K562 (cell line): ENCODE results near the gene RAB4B. TPM values are rescaled to one million over a fixed set of nuclear protein-coding genes. Genes with fewer than 3 reads are reported as not detected.
A peak's percentile ranks its signal among the peaks of the same experiment; 100 is the strongest.

Source experiments
- ATAC-seq: fragments of 200-7000 bp; cut with Tn5 transposase; 3 replicates; pipeline ENCODE4 v1.9.1; 2020; ENCODE audit warnings: moderate library complexity
- BruUV-seq: library from RNA; stranded (reverse); fragments of 400-500 nt; replicated peaks from 2 replicates; lab custom pipeline; 2021; lab: Mats Ljungman, UMichigan
- CTCF ChIA-PET: fragments of 300-600 bp; formaldehyde crosslinking; extraction: SDS; loops from one replicate; lab custom pipeline; 2021; ENCODE audit warnings: low intra/inter-chr PET ratio; lab: Yijun Ruan, JAX
- POLR2A ChIA-PET: fragments of 300-600, 350-650 bp; sonication (Branson Sonifier 250); formaldehyde crosslinking; extraction: SDS; loops from one replicate; lab custom pipeline; 2021; ENCODE audit warnings: antibody characterized with exemption, inconsistent platforms; lab: Yijun Ruan, JAX
- DNase-seq, 4 experiments: peaks; one replicate each; pipeline versions ENCODE4 v3.0.0 to v3.0.0-alpha.2; 2011 to 2018; ENCODE audit warnings: low spot score in 3 of 4, mixed read lengths in 3 of 4; ENCODE audit errors: extremely low read depth in 1 of 4
- FAIRE-seq: peaks from 2 replicates; lab custom pipeline; 2011; peaks lifted over from hg19 to GRCh38; lab: Jason Lieb, UNC
- H2AFZ ChIP-seq: 2 replicates; pipeline ENCODE4 v1.6.0; 2011; ENCODE audit warnings: low read depth, low read length, control low read depth, inconsistent platforms
- H3K27ac ChIP-seq: fragments of 200-600 bp; 3 replicates; pipeline ENCODE4 v1.8.0; 2011; ENCODE audit warnings: low read depth, mild to moderate bottlenecking, control low read depth, inconsistent platforms, low read length, moderate library complexity, mixed read lengths; ENCODE audit errors: extremely low read depth
- H3K27me3 ChIP-seq, 2 experiments: fragments of 300-600 bp in 1 of 2; 2 replicates in 1 of 2; 3 replicates in 1 of 2; pipeline versions ENCODE4 v1.6.0 to v1.8.0; 2011; ENCODE audit warnings: inconsistent platforms in 2 of 2, low read length in 2 of 2, mild to moderate bottlenecking in 1 of 2, mixed read lengths in 1 of 2, moderate library complexity in 1 of 2; ENCODE audit not compliant: control insufficient read depth in 2 of 2, insufficient read depth in 2 of 2
- H3K36me3 ChIP-seq: fragments of 300-600 bp; 3 replicates; pipeline ENCODE4 v1.8.0; 2011; ENCODE audit warnings: mild to moderate bottlenecking, low read length, inconsistent platforms; ENCODE audit not compliant: control insufficient read depth, insufficient read depth
- H3K4me1 ChIP-seq, 2 experiments: fragments of 200-600 bp in 1 of 2; replicated peaks in 1 of 2; 2 replicates in 1 of 2; 3 replicates in 1 of 2; pipeline versions ENCODE4 v1.5.1 to v1.8.0; 2011; ENCODE audit warnings: inconsistent platforms in 2 of 2, low read length in 2 of 2, mild to moderate bottlenecking in 1 of 2, mixed read lengths in 1 of 2, moderate library complexity in 1 of 2; ENCODE audit not compliant: control insufficient read depth in 2 of 2, insufficient read depth in 2 of 2
- H3K4me2 ChIP-seq: 2 replicates; pipeline ENCODE4 v1.6.1; 2011; ENCODE audit warnings: low read length, control low read depth, inconsistent platforms, mixed read lengths; ENCODE audit not compliant: insufficient read depth
- H3K4me3 ChIP-seq: fragments of 200-600 bp; sonication (generic), shearing (Covaris generic); 2 replicates; pipeline ENCODE4 v1.5.1; 2016; ENCODE audit warnings: control low read depth, inconsistent platforms
- H3K79me2 ChIP-seq: fragments of 200-600 bp; 3 replicates; pipeline ENCODE4 v1.8.0; 2011; ENCODE audit warnings: low read length, inconsistent platforms; ENCODE audit not compliant: control insufficient read depth, insufficient read depth
- H3K9ac ChIP-seq, 2 experiments: 2 replicates each; pipeline versions ENCODE4 v1.6.0 to v1.6.1; 2011; ENCODE audit warnings: low read depth in 2 of 2, low read length in 2 of 2, control low read depth in 1 of 2, inconsistent platforms in 1 of 2, mild to moderate bottlenecking in 1 of 2, mixed read lengths in 1 of 2; ENCODE audit not compliant: insufficient read depth in 1 of 2
- H3K9me1 ChIP-seq: one replicate; pipeline ENCODE4 v1.6.0; 2011; ENCODE audit warnings: inconsistent platforms, mild to moderate bottlenecking, low read length, moderate library complexity; ENCODE audit not compliant: control insufficient read depth, insufficient read depth
- H3K9me3 ChIP-seq: replicated peaks from 2 replicates; pipeline ENCODE4 v1.5.1; 2011; ENCODE audit warnings: low read depth, low read length, inconsistent platforms; ENCODE audit not compliant: control insufficient read depth, insufficient read depth
- H4K20me1 ChIP-seq: replicated peaks from 2 replicates; pipeline ENCODE4 v1.6.1; 2011; ENCODE audit warnings: low read length, inconsistent platforms, mixed read lengths; ENCODE audit not compliant: control insufficient read depth, insufficient read depth
- BCOR ChIP-seq: fragments of 450-650 bp; IDR thresholded peaks from 2 replicates; pipeline ENCODE4 v1.6.1; 2016
- MTA2 ChIP-seq: fragments of 450-650 bp; IDR thresholded peaks from 2 replicates; pipeline ENCODE4 v1.6.1; 2016; ENCODE audit warnings: low read depth
- POLR2A ChIP-seq: fragments of 450-650 bp; conservative IDR thresholded peaks from 2 replicates; pipeline ENCODE4 v1.6.1; 2016
- POLR2G ChIP-seq: fragments of 200-400 bp; formaldehyde crosslinking; IDR thresholded peaks from 2 replicates; pipeline ENCODE4 v1.6.1; 2017; ENCODE audit warnings: low read depth, mild to moderate bottlenecking, antibody characterized with exemption, low read length, moderate library complexity
- PTBP1 ChIP-seq: fragments of 200-400 bp; formaldehyde crosslinking; IDR thresholded peaks from 2 replicates; pipeline ENCODE4 v1.6.1; 2017; ENCODE audit warnings: low read depth, low read length
- RBFOX2 ChIP-seq: fragments of 200-400 bp; formaldehyde crosslinking; IDR thresholded peaks from 2 replicates; pipeline ENCODE4 v1.6.1; 2017; ENCODE audit warnings: low read depth, mild to moderate bottlenecking, low read length, moderate library complexity
- RBM22 ChIP-seq: fragments of 200-400 bp; formaldehyde crosslinking; IDR thresholded peaks from 2 replicates; pipeline ENCODE4 v1.6.1; 2018; ENCODE audit warnings: low read length, low read depth; ENCODE audit not compliant: poor library complexity, severe bottlenecking
- WGBS: fragments of 100-300 bp; shearing (Covaris generic); methylation state at CpG from one replicate; pipeline ENCODE4 v1.1.6; 2016; ENCODE audit warnings: low coverage, mixed read lengths; ENCODE audit not compliant: insufficient coverage; ENCODE audit errors: missing lambda C conversion rate; 5-methylcytosine and 5-hydroxymethylcytosine counted together
- in situ Hi-C: fragments of 300-500 bp; cut with MboI; formaldehyde crosslinking; loops from 4 replicates; pipeline ENCODE4 v1.15.0; 2018; ENCODE audit warnings: inconsistent platforms, mixed read lengths
- intact Hi-C: fragments of 100-400 bp; cut with micrococcal nuclease; formaldehyde crosslinking; loops from 2 replicates; pipeline ENCODE4 v1.14.2; 2022
- polyA plus RNA-seq, 8 experiments: library from polyadenylated mRNA; depleted of rRNA in 4 of 8; stranded (reverse) in 5 of 8; unstranded in 3 of 8; fragments of >200 nt; fragmentation: Nextera tagmentation in 2 of 8; fragmentation: Illumina TruSeq in 1 of 8; extraction: Ambion mirVana in 2 of 8; extraction: Trizol in 1 of 8; gene quantifications; 2 replicates each; pipeline versions ENCODE4 v1.2.1 to v1.2.3, GENCODE V29; 2011 to 2014; ENCODE audit warnings: inconsistent platforms in 1 of 8, missing spikeins in 1 of 8
- total RNA-seq, 7 experiments: library from RNA; depleted of rRNA in 6 of 7; stranded (reverse); fragments of >200 nt in 6 of 7; fragmentation: Illumina TruSeq in 2 of 7; extraction: Trizol in 2 of 7; gene quantifications; 2 replicates each; pipeline versions ENCODE4 v1.2.1 to v1.2.3, GENCODE V29; 2011 to 2021; ENCODE audit warnings: low replicate concordance in 1 of 7
- TF ChIP-seq, protein P1 (sequence below): sonication (generic); formaldehyde crosslinking; IDR thresholded peaks from 2 replicates; pipeline ENCODE4 v1.8.1; 2023; ENCODE audit warnings: mild to moderate bottlenecking, missing genetic modification reagents

Gene RAB4B
- total and polyA plus RNA-seq, 9 of the 15 experiments (the other 6 are each of a cell fraction or from before 2014, with no cell fraction given), result 0.28 to 20.4 (median 9.0) TPM

DNA sequence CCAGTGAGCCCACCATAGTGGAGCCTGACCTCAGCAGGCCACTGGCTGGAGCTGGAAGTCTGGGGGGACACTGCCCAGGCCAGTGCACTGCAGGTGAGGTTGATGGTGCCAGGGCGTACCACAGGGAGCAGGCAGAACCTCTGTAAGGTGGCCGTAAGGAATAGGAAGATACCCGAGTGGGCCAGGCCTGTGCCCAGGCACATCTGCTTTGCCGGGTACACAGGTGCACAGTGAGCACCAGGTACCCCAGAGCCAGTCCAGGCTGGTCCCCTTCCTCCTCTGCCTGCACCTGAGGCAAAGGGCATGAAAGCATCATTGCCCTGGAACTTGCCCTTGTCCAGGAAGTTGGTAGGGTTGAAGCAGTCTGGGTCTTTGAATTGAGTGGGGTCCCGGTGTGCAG lies 30.4 kb downstream of the RAB4B start:
- Histone ChIP-seq H3K4me1 (peaks cover 28 to 75% of the 10 kb centered on the region in 2 experiments; a peak in 4 of 5 replicates), H3K36me3 (peaks cover 62% of the 10 kb centered on the region), H3K4me2 (no peak overlapping the region), H3K9ac (peak overlapping the region in 1 of 2 experiments; percentile 31; a peak in 1 of 4 replicates), H4K20me1 (peaks cover 35% of the 10 kb centered on the region), H3K79me2 (peaks cover 46% of the 10 kb centered on the region), H3K27ac (no peak overlapping the region), H3K9me1 (peaks cover 13% of the 10 kb centered on the region)
- in situ Hi-C loops, result no loop called here
- no TSS peak for BruUV-seq
- CTCF ChIA-PET, result no interaction called here
- WGBS, result 97% methylated on average over 5 of the region's 5 CpGs
- POLR2A ChIA-PET, result interaction anchor here (0.6 to 3.7 kb wide), 8 partner anchors 10 to 456 kb away, joined by 3 to 26 read pairs (median 4); partner anchors contain the start of genes EGLN2, HNRNPUL1 and RAB4B
- FAIRE-seq, result no peak
- no peak for ATAC-seq
- TF ChIP-seq PTBP1 (no peak), RBM22 (peak; percentile 29), BCOR (no peak), POLR2A (peak; percentile 51; the same call in 1 of the 2 replicates), POLR2G (peak; percentile 67), MTA2 (no peak), RBFOX2 (peak; percentile 49; the same call in 1 of the 2 replicates)
- TF ChIP-seq, protein P1, sequence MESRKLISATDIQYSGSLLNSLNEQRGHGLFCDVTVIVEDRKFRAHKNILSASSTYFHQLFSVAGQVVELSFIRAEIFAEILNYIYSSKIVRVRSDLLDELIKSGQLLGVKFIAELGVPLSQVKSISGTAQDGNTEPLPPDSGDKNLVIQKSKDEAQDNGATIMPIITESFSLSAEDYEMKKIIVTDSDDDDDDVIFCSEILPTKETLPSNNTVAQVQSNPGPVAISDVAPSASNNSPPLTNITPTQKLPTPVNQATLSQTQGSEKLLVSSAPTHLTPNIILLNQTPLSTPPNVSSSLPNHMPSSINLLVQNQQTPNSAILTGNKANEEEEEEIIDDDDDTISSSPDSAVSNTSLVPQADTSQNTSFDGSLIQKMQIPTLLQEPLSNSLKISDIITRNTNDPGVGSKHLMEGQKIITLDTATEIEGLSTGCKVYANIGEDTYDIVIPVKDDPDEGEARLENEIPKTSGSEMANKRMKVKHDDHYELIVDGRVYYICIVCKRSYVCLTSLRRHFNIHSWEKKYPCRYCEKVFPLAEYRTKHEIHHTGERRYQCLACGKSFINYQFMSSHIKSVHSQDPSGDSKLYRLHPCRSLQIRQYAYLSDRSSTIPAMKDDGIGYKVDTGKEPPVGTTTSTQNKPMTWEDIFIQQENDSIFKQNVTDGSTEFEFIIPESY (CRISPR knock-in tag), result no peak
- TF ChIP-seq, all 486 proteins: peak for 4
- Histone ChIP-seq H3K9me3 (no peaks in the 10 kb centered on the region), H2AFZ (no peak overlapping the region), H3K27me3 (no peaks in the 10 kb centered on the region), H3K4me3 (no peak overlapping the region)
- intact Hi-C loops, result loop anchor here (5.0 kb wide), 1 partner anchor 146 kb away; no protein-coding TSS in a partner anchor
- DNase-seq, result no peak
